Fibroblast of the aortic adventitia (primary cell): ENCODE data around the gene LRP1B. TPM values are rescaled to one million over a fixed set of nuclear protein-coding genes. Genes with fewer than 3 reads are reported as not detected.

ENCODE experiments used
- DNase-seq: peaks from one replicate; pipeline ENCODE4 v3.0.0-alpha.2; 2010; ENCODE audit warnings: low read depth
- H3K4me3 ChIP-seq: 2 replicates; pipeline ENCODE4 v1.5.1; 2011; ENCODE audit warnings: low read depth, mild to moderate bottlenecking, control low read depth, low read length, moderate library complexity
- total RNA-seq: library from RNA; depleted of rRNA; stranded (reverse); fragments of >200 nt; gene quantifications from 2 replicates; pipeline ENCODE4 v1.2.3, GENCODE V29; 2012; ENCODE audit warnings: low replicate concordance
- TF ChIP-seq, protein P1 (sequence below): IDR thresholded peaks from 2 replicates; pipeline ENCODE4 v1.5.1; 2011; ENCODE audit warnings: mild to moderate bottlenecking, low read length, control low read depth, inconsistent platforms; ENCODE audit not compliant: insufficient read depth

LRP1B gene
- total RNA-seq, 1 donor = 0.36 TPM

DNA sequence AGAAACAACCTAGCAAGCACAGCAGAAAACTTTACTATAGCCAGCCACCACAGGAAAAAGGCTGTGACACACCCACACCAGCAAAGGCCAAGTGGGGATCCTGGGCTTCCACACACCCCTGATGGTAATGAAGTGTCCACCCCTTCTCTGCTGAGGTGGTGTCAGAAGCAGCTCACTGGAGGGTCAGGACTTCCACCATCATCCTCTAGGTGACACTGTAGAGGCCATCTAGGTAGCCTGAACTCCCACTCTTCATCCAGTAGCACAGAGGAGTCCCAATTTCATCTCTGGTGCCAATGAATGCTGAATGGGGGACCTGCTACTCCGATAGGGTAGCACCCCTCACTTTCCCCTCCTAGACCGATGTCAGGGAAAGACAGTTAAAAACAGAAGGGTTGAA, 1544.4 kb downstream of the LRP1B start:
- TF ChIP-seq, protein P1, sequence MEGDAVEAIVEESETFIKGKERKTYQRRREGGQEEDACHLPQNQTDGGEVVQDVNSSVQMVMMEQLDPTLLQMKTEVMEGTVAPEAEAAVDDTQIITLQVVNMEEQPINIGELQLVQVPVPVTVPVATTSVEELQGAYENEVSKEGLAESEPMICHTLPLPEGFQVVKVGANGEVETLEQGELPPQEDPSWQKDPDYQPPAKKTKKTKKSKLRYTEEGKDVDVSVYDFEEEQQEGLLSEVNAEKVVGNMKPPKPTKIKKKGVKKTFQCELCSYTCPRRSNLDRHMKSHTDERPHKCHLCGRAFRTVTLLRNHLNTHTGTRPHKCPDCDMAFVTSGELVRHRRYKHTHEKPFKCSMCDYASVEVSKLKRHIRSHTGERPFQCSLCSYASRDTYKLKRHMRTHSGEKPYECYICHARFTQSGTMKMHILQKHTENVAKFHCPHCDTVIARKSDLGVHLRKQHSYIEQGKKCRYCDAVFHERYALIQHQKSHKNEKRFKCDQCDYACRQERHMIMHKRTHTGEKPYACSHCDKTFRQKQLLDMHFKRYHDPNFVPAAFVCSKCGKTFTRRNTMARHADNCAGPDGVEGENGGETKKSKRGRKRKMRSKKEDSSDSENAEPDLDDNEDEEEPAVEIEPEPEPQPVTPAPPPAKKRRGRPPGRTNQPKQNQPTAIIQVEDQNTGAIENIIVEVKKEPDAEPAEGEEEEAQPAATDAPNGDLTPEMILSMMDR = peak; percentile 46
- DNase-seq = peak; percentile 8
- H3K4me3 ChIP-seq = no peak overlapping the region

GRCh38 chr2:140585016-140585415, 1545.8 kb downstream of the LRP1B start:
- no peak for DNase-seq
- TF ChIP-seq, protein P1 = no peak
- H3K4me3 ChIP-seq = no peak overlapping the region

DNA sequence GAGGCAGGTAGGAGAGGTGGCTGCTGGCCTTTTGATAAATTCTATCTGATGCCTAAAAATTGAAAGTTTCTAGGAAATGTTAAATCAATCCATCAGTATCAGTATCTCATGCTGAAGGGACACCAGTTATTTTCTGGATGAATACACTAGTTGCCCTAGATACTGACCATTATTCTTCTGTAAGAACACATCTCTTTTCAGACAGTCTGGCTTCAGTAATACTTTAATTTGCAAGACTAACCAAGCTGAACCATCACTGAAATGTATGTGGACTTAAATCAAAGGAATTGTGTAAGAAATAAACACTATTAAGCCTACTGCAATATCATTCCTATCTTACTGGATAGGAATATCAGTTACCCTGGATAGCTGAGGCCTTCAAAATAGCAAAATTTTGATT, 1546.3 kb downstream of the LRP1B start:
- DNase-seq = no peak
- TF ChIP-seq, protein P1 = no peak
- H3K4me3 ChIP-seq = no peak overlapping the region

GRCh38 chr2:140580532-140581151, 1550.2 kb downstream of the LRP1B start:
- peak; percentile 11 for DNase-seq
- no peak overlapping the region for H3K4me3 ChIP-seq
- TF ChIP-seq, protein P1 = no peak

- H3K4me3 ChIP-seq = no peak overlapping the region
- TF ChIP-seq, protein P1 = no peak
- DNase-seq = no peak
Measured at GRCh38 chr2:140577453-140577852, 1553.4 kb downstream of the LRP1B start.

DNA sequence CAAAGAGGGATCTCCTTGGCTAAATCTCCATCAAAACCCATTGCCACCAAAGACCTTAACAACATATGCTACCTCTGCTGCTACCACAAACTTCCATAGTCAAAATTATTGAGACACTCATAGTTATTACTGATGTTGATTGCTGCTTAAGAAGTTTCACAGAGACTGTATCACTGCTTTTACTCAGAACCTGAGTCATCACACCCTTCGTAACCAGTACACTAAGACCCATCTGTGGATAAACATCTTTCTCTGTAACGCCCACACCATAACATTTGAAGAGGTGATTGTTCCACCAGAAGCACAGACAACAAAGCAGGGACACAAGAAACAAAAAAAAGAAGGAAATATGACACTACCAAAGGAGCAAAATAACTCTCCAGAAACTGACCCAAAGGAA, 1563.1 kb downstream of the LRP1B start:
- TF ChIP-seq, protein P1 = no peak
- H3K4me3 ChIP-seq = no peak overlapping the region
- DNase-seq = peak; percentile 15

DNA sequence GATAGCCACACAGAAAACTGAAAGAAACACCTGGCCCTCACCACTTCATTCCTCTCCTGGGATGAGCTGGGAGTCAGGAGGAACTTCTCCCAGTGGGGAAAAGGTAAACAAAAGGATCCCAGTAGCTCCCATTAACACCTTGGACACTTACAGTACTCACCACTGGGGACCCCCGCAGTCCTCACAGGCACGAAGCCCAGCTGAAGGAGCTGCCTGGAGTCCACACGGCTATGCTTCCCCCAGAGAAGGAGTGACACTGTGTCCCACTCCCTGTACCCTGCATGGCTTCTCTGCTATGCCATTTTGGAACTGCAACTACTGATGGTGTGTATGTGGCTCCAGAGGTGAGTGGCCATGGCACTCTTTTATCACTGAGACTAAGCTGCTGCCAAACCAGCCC, 1565.1 kb downstream of the LRP1B start:
- TF ChIP-seq, protein P1 = no peak
- no peak for DNase-seq
- no peak overlapping the region for H3K4me3 ChIP-seq
